ENCODE results near the gene CNDP2.
"Not testable (repeated sequence)": the region's sequence is repeated elsewhere in the genome, so short reads cannot be mapped to it uniquely, and the experiment has no call there.

Gene CNDP2

DNA sequence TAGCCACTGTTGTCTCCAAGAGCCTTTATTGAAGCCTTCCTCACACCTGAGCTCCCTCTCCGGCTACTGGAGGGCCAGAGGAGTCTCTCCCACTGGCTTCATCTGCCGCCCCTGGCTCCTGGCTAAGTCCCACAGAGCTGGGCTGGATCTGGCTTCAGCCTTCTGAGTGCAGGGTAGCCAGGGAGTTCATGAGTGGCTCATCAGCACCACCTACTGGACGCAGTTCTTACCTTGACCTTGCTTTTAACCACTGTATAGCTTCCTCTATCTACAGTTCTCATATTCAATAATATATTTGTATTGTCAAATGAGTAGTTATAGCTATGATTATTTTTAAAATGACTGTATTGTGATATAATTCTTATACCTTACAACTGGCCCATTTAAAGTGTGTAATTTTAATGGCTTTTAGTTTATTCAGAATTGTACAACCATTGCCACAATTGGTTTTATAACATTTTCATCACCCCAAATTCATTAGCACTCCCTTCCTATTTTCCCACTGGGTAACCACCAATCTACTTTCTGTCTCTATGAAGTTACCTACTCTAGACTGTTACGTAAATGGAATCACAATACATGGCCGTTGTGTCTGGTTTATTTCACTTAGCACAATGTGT lies 55.9 kb downstream of the CNDP2 start:
- H3K36me3 ChIP-seq (replicated peaks), result no peaks in the 10 kb centered on the region
- H3K4me3 ChIP-seq, result no peak overlapping the region
- in situ Hi-C loops (cut with MboI; ENCODE audit: low sequenced_read_pairs), result loop anchor here (5.0 kb wide), 1 partner anchor 355 kb away; no protein-coding TSS in a partner anchor
- 0 out of 2 replicates have a peak, but pooled peaks cover 5% of the 10 kb centered on the region for H3K9me3 ChIP-seq
- H3K4me1 ChIP-seq, result no peaks in the 10 kb centered on the region
- no peaks in the 10 kb centered on the region for H3K27me3 ChIP-seq (ENCODE audit: low read depth)
- DNase-seq (ENCODE audit: low spot score in 2 of 2), result peak; percentile 72 to 85

DNA sequence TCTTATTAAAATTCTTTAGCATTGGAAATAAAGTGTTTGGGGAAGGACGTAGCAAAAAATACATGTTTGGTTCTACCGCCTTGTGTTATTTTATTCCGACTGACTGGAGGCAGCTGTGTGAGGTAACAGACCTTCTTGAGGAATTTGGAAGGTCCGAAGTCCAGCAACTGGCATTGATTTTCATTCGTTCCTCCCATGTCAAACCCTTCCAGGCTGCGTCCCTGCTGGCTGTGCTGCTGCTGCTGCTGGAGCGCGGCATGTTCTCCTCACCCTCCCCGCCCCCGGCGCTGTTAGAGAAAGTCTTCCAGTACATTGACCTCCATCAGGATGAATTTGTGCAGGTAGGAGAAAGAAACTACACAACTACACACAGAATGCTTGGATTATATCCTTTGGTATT lies 60.0 kb downstream of the CNDP2 start:
- no peaks in the 10 kb centered on the region for H3K27me3 ChIP-seq (ENCODE audit: low read depth)
- no peaks in the 10 kb centered on the region for H3K36me3 ChIP-seq (replicated peaks)
- H3K9me3 ChIP-seq, result no peaks in the 10 kb centered on the region
- no peaks in the 10 kb centered on the region for H3K4me1 ChIP-seq
- in situ Hi-C loops (cut with MboI; ENCODE audit: low sequenced_read_pairs), result no loop called here
- H3K4me3 ChIP-seq, result no peak overlapping the region
- DNase-seq (ENCODE audit: low spot score in 2 of 2), result no peak

DNA sequence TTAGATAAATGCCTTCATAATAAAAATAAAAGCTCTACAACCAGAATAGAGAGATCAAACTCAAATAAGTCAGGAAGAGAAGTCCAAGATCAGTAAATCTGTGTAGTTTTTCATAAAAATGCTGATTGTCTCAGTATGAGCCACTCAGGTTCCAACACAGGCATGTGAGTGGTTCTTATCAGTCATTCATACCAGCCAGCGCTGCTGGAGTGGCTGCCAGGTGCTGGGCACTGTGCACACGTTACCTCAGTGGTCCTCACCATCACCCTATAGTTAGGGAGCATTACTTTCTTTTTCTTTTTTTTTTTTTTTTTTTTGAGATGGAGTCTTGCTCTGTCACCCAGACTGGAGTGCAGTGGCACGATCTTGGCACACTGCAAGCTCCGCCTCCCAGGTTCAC lies 61.9 kb downstream of the CNDP2 start:
- H3K27me3 ChIP-seq (ENCODE audit: low read depth), result no peaks in the 10 kb centered on the region
- H3K4me3 ChIP-seq, result no peak overlapping the region
- DNase-seq (ENCODE audit: low spot score in 2 of 2), result no peak
- in situ Hi-C loops (cut with MboI; ENCODE audit: low sequenced_read_pairs), result no loop called here
- no peaks in the 10 kb centered on the region for H3K9me3 ChIP-seq
- no peaks in the 10 kb centered on the region for H3K36me3 ChIP-seq (replicated peaks)
- H3K4me1 ChIP-seq, result no peaks in the 10 kb centered on the region

DNA sequence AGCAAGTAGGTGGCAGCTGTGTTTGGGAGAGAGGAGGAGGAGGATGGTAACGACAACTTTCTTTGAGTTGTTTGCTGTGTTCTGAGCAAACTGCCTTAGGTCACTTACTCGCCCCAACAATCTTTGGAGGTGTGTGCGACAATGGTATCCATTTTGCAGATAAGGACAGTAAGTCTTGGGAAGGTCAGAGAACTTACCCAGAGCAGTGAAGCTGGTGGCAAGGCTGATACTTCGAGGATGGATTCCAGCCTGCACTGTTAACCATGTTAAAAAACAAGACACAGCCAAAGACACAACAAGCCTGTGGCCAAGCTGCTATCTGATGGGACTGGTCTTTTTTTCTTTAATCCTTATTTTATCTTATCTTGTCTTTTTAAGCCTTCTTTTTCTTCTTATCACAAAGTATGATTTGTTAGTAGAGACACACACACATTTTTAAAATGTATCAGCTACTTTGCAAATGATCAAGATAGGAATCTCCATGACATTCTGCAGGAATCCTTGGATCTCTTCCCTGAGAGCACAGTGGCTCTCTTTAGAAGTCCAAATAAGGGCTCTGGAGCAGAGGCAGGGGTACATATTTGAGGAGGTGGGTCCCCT lies 66.1 kb downstream of the CNDP2 start:
- Histone ChIP-seq H3K4me3 (no peak overlapping the region), H3K36me3 (replicated peaks) (no peaks in the 10 kb centered on the region), H3K9me3 (no peaks in the 10 kb centered on the region), H3K4me1 (no peaks in the 10 kb centered on the region), H3K27me3 (ENCODE audit: low read depth) (no peaks in the 10 kb centered on the region)
- DNase-seq (ENCODE audit: low spot score in 2 of 2), result no peak
- in situ Hi-C loops (cut with MboI; ENCODE audit: low sequenced_read_pairs), result no loop called here

DNA sequence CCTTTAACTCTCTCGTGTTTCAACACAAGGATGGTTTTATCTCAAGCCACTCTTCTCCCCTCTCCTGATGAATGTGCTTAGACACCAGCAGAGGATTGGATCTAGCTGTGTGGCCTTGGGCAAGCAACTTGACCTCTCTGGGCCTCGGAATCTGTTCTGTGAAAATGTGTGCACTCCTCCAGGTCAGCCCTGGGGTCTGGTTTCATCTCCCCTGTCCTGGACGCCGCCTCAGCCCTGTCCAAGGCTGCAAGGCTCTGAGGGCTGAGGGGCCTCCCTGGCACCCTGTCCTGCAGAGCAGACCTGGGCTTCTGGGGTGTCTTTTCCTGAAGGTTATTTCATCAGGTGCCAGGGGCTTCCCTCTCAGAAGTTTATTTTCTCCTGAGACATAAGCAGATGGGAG lies 66.6 kb downstream of the CNDP2 start:
- no peak overlapping the region for H3K4me3 ChIP-seq
- DNase-seq (ENCODE audit: low spot score in 2 of 2), result no peak
- H3K9me3 ChIP-seq, result no peaks in the 10 kb centered on the region
- H3K27me3 ChIP-seq (ENCODE audit: low read depth), result no peaks in the 10 kb centered on the region
- H3K36me3 ChIP-seq (replicated peaks), result no peaks in the 10 kb centered on the region
- in situ Hi-C loops (cut with MboI; ENCODE audit: low sequenced_read_pairs), result no loop called here
- no peaks in the 10 kb centered on the region for H3K4me1 ChIP-seq

DNA sequence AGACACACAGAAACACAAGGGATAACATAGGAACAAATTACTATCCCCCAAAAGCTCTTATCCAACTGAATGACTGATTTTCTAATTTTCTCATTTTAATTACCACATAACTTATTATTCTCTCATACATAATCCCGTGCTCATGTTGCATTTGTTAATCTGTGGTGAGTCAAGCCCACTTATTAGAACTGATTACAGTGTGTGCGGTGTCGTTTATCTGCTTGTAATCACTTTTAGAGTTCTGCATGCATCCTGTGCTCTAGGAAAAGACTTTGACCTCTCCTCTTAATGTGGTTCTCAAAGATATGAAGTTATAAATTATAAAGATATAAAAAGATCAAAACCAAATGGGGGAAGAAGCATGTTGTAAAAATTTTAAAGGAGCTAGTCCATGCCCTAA lies 67.8 kb downstream of the CNDP2 start:
- Histone ChIP-seq H3K4me1 (no peaks in the 10 kb centered on the region), H3K27me3 (ENCODE audit: low read depth) (no peaks in the 10 kb centered on the region), H3K9me3 (no peaks in the 10 kb centered on the region), H3K36me3 (replicated peaks) (no peaks in the 10 kb centered on the region), H3K4me3 (no peak overlapping the region)
- in situ Hi-C loops (cut with MboI; ENCODE audit: low sequenced_read_pairs), result no loop called here
- no peak for DNase-seq (ENCODE audit: low spot score in 2 of 2)

DNA sequence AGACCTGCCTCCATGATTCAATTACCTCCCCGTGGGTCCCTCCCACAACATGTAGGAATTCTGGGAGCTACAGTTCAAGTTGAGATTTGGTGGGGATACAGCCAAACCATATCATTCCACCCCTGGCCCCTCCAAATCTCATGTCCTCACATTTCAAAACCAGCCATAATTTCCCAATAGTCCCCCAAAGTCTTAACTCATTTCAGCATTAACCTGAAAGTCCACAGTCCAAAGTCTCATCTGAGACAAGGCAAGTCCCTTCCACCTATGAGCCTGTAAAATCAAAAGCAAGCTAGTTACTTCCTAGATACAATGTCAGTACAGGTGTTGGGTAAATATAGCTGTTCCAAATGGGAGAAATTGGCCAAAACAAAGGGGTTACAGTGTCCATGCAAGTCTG lies 69.0 kb downstream of the CNDP2 start:
- in situ Hi-C loops (cut with MboI; ENCODE audit: low sequenced_read_pairs); H3K36me3 ChIP-seq (replicated peaks); H3K27me3 ChIP-seq (ENCODE audit: low read depth); H3K4me1 ChIP-seq; H3K9me3 ChIP-seq; H3K4me3 ChIP-seq; DNase-seq (ENCODE audit: low spot score in 2 of 2): not testable (repeated sequence)

DNA sequence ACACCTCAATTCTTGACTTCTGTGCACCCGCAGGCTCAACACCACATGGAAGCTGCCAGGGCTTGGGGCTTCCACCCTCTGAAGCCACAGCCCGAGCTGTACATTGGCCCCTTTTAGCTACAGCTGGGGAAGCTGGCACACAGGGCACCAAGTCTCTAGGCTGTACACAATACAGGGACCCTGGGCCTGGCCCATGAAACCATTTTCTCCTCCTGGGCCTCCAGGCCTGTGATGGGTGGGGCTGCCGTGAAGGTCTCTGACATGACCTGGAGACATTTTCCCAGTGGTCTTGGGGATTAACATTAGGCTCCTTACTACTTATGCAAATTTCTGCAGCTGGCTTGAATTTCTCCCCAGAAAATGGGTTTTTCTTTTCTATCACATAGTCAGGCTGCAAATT lies 69.8 kb downstream of the CNDP2 start:
- H3K4me3 ChIP-seq; H3K36me3 ChIP-seq (replicated peaks); H3K9me3 ChIP-seq; in situ Hi-C loops (cut with MboI; ENCODE audit: low sequenced_read_pairs); DNase-seq (ENCODE audit: low spot score in 2 of 2); H3K4me1 ChIP-seq; H3K27me3 ChIP-seq (ENCODE audit: low read depth): not testable (repeated sequence)

DNA sequence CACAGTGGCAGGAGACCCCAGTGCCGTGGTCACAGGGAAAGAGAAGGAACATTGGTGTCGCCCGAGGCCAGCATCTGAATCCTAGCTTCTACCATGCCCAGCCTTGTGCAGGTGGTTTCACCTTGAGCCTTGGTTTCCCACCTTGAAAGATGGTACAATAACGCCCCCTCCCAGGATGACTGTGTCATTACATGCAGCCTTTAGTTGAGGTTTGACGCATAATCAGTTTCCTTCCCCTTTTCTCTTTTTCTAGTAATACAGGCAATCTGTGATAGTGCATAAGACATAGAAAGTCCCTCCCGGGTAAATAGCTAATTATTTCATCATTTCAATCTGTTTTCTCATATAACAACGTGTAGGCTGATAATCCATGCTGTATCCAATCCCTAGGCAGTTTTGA lies 71.7 kb downstream of the CNDP2 start:
- in situ Hi-C loops (cut with MboI; ENCODE audit: low sequenced_read_pairs), result no loop called here
- no peak overlapping the region for H3K4me3 ChIP-seq
- H3K4me1 ChIP-seq, result no peaks in the 10 kb centered on the region
- H3K9me3 ChIP-seq, result no peaks in the 10 kb centered on the region
- H3K27me3 ChIP-seq (ENCODE audit: low read depth), result no peaks in the 10 kb centered on the region
- DNase-seq (ENCODE audit: low spot score in 2 of 2), result no peak
- H3K36me3 ChIP-seq (replicated peaks), result no peaks in the 10 kb centered on the region

DNA sequence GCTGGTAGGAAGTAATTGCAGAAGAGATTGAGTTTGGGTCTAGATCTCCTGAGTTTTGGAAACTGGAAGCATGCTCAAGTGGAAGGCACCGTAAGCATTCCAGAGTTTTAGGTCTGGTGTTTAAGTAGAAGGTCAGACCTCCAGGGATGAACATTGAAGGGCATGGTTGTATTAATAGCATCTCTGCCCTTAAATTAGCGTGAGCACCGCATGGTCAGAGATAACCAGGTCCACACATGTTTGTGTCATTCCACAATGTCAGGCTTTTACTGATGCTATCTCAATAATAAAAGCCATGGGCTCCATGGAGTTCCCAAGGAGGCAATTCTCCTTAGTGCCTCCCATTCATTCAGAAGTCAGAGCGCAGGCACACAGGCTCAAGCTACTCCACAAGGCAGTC lies 73.2 kb downstream of the CNDP2 start:
- in situ Hi-C loops (cut with MboI; ENCODE audit: low sequenced_read_pairs), result no loop called here
- no peak for DNase-seq (ENCODE audit: low spot score in 2 of 2)
- no peak overlapping the region for H3K4me3 ChIP-seq
- H3K27me3 ChIP-seq (ENCODE audit: low read depth), result no peaks in the 10 kb centered on the region
- no peaks in the 10 kb centered on the region for H3K9me3 ChIP-seq
- no peaks in the 10 kb centered on the region for H3K4me1 ChIP-seq
- no peaks in the 10 kb centered on the region for H3K36me3 ChIP-seq (replicated peaks)

DNA sequence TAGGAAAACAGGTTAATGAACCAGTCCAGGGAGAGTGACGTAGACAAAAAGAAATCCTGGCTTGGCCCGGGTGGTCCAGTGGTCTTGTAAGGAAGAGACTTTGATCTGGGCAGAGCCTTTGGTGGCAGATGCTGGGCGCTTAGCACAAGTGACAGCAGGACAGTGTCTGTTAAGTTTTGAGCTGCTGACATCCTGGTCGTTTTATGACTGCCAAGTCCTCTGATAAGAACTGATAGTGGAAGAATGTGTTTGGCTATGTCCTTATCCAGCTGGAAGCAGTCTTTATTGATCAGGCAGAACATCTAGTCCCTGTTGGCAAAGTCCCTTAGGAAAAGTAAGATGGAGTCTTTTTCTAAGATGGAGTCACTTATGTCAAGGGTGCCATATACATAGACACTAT lies 74.1 kb downstream of the CNDP2 start:
- H3K27me3 ChIP-seq (ENCODE audit: low read depth), result no peaks in the 10 kb centered on the region
- no peak overlapping the region for H3K4me3 ChIP-seq
- in situ Hi-C loops (cut with MboI; ENCODE audit: low sequenced_read_pairs), result no loop called here
- H3K4me1 ChIP-seq, result no peaks in the 10 kb centered on the region
- H3K9me3 ChIP-seq, result no peaks in the 10 kb centered on the region
- H3K36me3 ChIP-seq (replicated peaks), result no peaks in the 10 kb centered on the region
- DNase-seq (ENCODE audit: low spot score in 2 of 2), result no peak

DNA sequence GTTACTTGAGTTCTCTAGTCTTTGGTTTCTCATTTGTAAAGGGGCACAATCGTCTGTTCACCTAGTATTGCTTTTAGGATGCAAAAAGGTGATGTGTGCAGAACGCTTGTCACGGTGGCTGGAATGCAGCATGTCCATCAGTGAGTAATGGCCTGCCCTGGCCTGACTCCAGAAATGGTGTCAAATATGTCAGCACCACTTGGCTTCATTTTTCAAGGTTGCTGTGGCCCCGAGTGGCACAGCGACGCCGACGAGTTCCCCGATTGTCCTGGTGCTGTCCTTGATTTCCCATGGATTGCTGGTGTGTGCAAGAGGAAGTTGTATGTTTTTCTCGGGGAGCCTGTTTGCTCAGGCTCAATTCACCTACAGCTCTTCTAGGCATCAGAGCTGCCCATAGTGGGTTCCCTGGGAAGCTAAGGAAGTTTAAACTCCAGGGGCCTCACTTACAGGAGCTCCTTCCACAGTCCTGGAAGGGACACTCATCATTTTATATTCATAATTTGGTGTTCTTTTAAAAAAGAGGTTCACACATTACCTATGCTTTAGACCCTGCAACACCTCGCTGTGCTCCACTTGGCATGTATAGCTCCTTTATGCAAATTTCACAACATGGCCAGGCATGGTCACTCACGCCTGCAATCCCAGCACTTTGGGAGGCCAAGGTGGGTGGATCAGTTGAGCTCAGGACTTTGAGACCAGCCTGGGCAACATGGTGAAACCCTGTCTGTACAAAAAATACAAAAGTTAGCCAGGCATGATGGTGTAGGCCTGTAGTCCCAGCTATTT lies 75.9 kb downstream of the CNDP2 start:
- Histone ChIP-seq H3K27me3 (ENCODE audit: low read depth) (no peaks in the 10 kb centered on the region), H3K4me3 (no peak overlapping the region), H3K4me1 (no peaks in the 10 kb centered on the region), H3K9me3 (no peaks in the 10 kb centered on the region), H3K36me3 (replicated peaks) (no peaks in the 10 kb centered on the region)
- in situ Hi-C loops (cut with MboI; ENCODE audit: low sequenced_read_pairs), result no loop called here
- no peak for DNase-seq (ENCODE audit: low spot score in 2 of 2)

DNA sequence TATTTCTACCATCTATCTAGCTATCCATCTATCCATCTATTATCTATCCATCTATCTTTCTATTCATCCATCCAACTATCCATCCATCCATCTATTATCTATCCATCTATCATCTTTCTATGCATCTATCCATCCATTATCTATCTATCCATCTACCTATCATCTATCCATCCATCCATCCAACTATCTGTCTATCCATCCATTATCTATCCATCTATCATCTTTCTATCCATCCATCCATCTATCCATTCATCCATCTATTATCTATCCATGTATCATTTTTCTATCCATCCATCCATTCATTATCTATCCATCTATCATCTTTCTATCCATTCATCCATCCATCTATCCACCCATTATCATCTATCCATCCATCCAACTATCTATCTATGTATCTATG lies 76.9 kb downstream of the CNDP2 start:
- no peaks in the 10 kb centered on the region for H3K36me3 ChIP-seq (replicated peaks)
- in situ Hi-C loops (cut with MboI; ENCODE audit: low sequenced_read_pairs), result no loop called here
- DNase-seq (ENCODE audit: low spot score in 2 of 2), result no peak
- H3K27me3 ChIP-seq (ENCODE audit: low read depth), result no peaks in the 10 kb centered on the region
- H3K9me3 ChIP-seq, result no peaks in the 10 kb centered on the region
- no peaks in the 10 kb centered on the region for H3K4me1 ChIP-seq
- no peak overlapping the region for H3K4me3 ChIP-seq

All from HAP-1 (cell line).